ENCODE results near the gene TMEM106C. TPM values are rescaled to one million over a fixed set of nuclear protein-coding genes. Genes with fewer than 3 reads are reported as not detected.

TMEM106C gene
- total RNA-seq, 1 donor from 2014 or later, result 76.1 TPM

GRCh38 chr12:47991106-47992061 is 28.0 kb downstream of the TMEM106C start:
- no peaks in the 10 kb centered on the region for H3K27me3 Mint-ChIP-seq
- peaks cover 16% of the 10 kb centered on the region for H3K4me1 Mint-ChIP-seq (ENCODE audit: low read depth)
- DNase-seq (ENCODE audit: low spot score, unreplicated experiment), result no peak
- peaks cover 24% of the 10 kb centered on the region for H3K36me3 Mint-ChIP-seq (ENCODE audit: insufficient read depth)
- no peak overlapping the region for H3K27ac Mint-ChIP-seq
- no peaks in the 10 kb centered on the region for H3K9me3 Mint-ChIP-seq (ENCODE audit: low read depth)
- TF ChIP-seq CTCF (IDR thresholded peaks at IDR 0.05; ENCODE audit: unreplicated experiment), result no peak
- H3K4me3 Mint-ChIP-seq (ENCODE audit: low read depth), result no peak overlapping the region

- no peaks in the 10 kb centered on the region for H3K27me3 Mint-ChIP-seq
- DNase-seq (ENCODE audit: low spot score, unreplicated experiment), result no peak
- peaks cover 23% of the 10 kb centered on the region for H3K36me3 Mint-ChIP-seq (ENCODE audit: insufficient read depth)
- no peak overlapping the region for H3K27ac Mint-ChIP-seq
- no peaks in the 10 kb centered on the region for H3K9me3 Mint-ChIP-seq (ENCODE audit: low read depth)
- peaks cover 15% of the 10 kb centered on the region for H3K4me1 Mint-ChIP-seq (ENCODE audit: low read depth)
- no peak for TF ChIP-seq CTCF (IDR thresholded peaks at IDR 0.05; ENCODE audit: unreplicated experiment)
- no peak overlapping the region for H3K4me3 Mint-ChIP-seq (ENCODE audit: low read depth)
Measured at GRCh38 chr12:47992776-47993175, 29.4 kb downstream of the TMEM106C start.

GRCh38 chr12:47993491-47993890 is 30.1 kb downstream of the TMEM106C start:
- no peak for TF ChIP-seq CTCF (IDR thresholded peaks at IDR 0.05; ENCODE audit: unreplicated experiment)
- Mint-ChIP-seq H3K27me3 (peaks cover 5% of the 10 kb centered on the region), H3K27ac (no peak overlapping the region), H3K36me3 (ENCODE audit: insufficient read depth) (peaks cover 23% of the 10 kb centered on the region), H3K9me3 (ENCODE audit: low read depth) (no peaks in the 10 kb centered on the region), H3K4me1 (ENCODE audit: low read depth) (peaks cover 8% of the 10 kb centered on the region), H3K4me3 (ENCODE audit: low read depth) (no peak overlapping the region)
- no peak for DNase-seq (ENCODE audit: low spot score, unreplicated experiment)

GRCh38 chr12:47995981-47996401 is 32.6 kb downstream of the TMEM106C start:
- no peak overlapping the region for H3K4me3 Mint-ChIP-seq (ENCODE audit: low read depth)
- no peaks in the 10 kb centered on the region for H3K9me3 Mint-ChIP-seq (ENCODE audit: low read depth)
- no peak overlapping the region for H3K27ac Mint-ChIP-seq
- H3K27me3 Mint-ChIP-seq, result peaks cover 12% of the 10 kb centered on the region
- peaks cover 26% of the 10 kb centered on the region for H3K36me3 Mint-ChIP-seq (ENCODE audit: insufficient read depth)
- peaks cover 10% of the 10 kb centered on the region for H3K4me1 Mint-ChIP-seq (ENCODE audit: low read depth)
- no peak for TF ChIP-seq CTCF (IDR thresholded peaks at IDR 0.05; ENCODE audit: unreplicated experiment)
- no peak for DNase-seq (ENCODE audit: low spot score, unreplicated experiment)

- no peak overlapping the region for H3K4me3 Mint-ChIP-seq (ENCODE audit: low read depth)
- peaks cover 18% of the 10 kb centered on the region for H3K4me1 Mint-ChIP-seq (ENCODE audit: low read depth)
- no peak for TF ChIP-seq CTCF (IDR thresholded peaks at IDR 0.05; ENCODE audit: unreplicated experiment)
- H3K36me3 Mint-ChIP-seq (ENCODE audit: insufficient read depth), result peaks cover 26% of the 10 kb centered on the region
- DNase-seq (ENCODE audit: low spot score, unreplicated experiment), result no peak
- H3K27me3 Mint-ChIP-seq, result peaks cover 14% of the 10 kb centered on the region
- H3K9me3 Mint-ChIP-seq (ENCODE audit: low read depth), result no peaks in the 10 kb centered on the region
- H3K27ac Mint-ChIP-seq, result no peak overlapping the region
Measured at GRCh38 chr12:47997321-47997720, 33.9 kb downstream of the TMEM106C start.
